Spleen (tissue), 7 donors: ENCODE measurements around the gene CDC14B.

ENCODE experiments used
- POLR2AphosphoS5 ChIP-seq, 3 donors: sonication (generic); formaldehyde crosslinking; IDR thresholded peaks; one replicate each; pipeline ENCODE4 v1.5.1; 2017; ENCODE audit warnings: antibody characterized with exemption in 3 of 3
- TF ChIP-seq, protein P1 (sequence below), 11 experiments: fragments of 200-600 bp in 7 of 11; fragments of 450-650 bp in 4 of 11; sonication (generic) in 4 of 11; IDR thresholded peaks in 8 of 11; conservative IDR thresholded peaks in 3 of 11; 1 replicate in 7 of 11; 2 replicates in 4 of 11; pipeline versions ENCODE4 v1.4.0 to v1.8.0; 2016 to 2021; ENCODE audit warnings: antibody characterized with exemption in 11 of 11, inconsistent platforms in 4 of 11, mild to moderate bottlenecking in 1 of 11
- donor health status: DM: no; HTN: no; CAD: no; lungs with moderate emphysema.
- donor health status: DM: no; HTN: no; CAD: no.
- donor health status: DM: no; HTN: no; CAD: no.

DNA sequence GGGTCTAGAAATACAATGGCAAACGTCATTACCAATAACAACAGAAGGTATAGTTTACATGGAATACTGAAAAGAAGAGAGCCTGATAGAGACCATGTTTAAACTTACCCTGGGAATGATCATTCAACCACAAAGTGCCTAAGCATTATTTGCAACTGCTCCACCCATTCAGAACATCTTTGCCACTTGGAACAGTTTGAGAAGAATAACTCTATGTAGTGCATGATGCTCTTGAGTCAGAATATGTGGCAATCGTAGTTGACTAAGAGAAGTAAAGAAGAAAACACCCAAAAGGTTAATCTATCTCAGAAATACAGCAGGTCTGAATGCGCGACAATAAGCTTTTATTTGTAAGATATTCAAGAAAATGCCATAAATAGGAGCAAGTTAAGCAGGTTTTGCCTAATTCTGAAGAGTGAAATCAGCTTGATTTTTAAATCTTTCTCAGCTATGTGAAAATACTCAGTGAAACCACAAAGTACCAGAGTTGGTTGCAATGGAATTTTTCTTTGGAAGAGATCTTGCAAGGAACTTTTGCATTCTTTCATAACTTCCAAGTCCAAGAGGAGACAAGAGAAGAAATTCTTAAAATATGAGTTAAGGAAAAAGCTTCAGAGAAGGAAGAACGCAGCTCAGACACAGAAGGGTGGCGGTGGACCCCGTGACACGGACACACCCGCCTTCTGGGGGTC, 105.4 kb downstream of the CDC14B start:
- TF ChIP-seq, protein P1, sequence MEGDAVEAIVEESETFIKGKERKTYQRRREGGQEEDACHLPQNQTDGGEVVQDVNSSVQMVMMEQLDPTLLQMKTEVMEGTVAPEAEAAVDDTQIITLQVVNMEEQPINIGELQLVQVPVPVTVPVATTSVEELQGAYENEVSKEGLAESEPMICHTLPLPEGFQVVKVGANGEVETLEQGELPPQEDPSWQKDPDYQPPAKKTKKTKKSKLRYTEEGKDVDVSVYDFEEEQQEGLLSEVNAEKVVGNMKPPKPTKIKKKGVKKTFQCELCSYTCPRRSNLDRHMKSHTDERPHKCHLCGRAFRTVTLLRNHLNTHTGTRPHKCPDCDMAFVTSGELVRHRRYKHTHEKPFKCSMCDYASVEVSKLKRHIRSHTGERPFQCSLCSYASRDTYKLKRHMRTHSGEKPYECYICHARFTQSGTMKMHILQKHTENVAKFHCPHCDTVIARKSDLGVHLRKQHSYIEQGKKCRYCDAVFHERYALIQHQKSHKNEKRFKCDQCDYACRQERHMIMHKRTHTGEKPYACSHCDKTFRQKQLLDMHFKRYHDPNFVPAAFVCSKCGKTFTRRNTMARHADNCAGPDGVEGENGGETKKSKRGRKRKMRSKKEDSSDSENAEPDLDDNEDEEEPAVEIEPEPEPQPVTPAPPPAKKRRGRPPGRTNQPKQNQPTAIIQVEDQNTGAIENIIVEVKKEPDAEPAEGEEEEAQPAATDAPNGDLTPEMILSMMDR (IDR thresholded peaks at IDR 0.05 in 8 of 11, conservative IDR thresholded peaks at IDR 0.05 in 3 of 11): no peak
- TF ChIP-seq POLR2AphosphoS5 (IDR thresholded peaks at IDR 0.05): no peak
